Endodermal cell (in vitro differentiated cells): ENCODE measurements around the gene ARHGEF39. TPM values are rescaled to one million over a fixed set of nuclear protein-coding genes. Genes with fewer than 3 reads are reported as not detected.
"Not testable (repeated sequence)": the region's sequence is repeated elsewhere in the genome, so short reads cannot be mapped to it uniquely, and the experiment has no call there.

Experiments
- DNase-seq: peaks from one replicate; pipeline ENCODE4 v3.0.0-alpha.2; 2017
- H3K27ac ChIP-seq: 2 replicates; pipeline ENCODE4 v1.5.1; 2013; ENCODE audit warnings: mild to moderate bottlenecking, low read depth, low read length, moderate library complexity
- H3K27me3 ChIP-seq: 2 replicates; pipeline ENCODE4 v1.6.1; 2013; ENCODE audit warnings: mild to moderate bottlenecking, low read length, moderate library complexity; ENCODE audit not compliant: insufficient read depth, control insufficient read depth, poor library complexity, severe bottlenecking
- H3K36me3 ChIP-seq: 2 replicates; pipeline ENCODE4 v1.7.0; 2013; ENCODE audit warnings: mild to moderate bottlenecking, low read length, moderate library complexity; ENCODE audit not compliant: control insufficient read depth, insufficient read depth
- H3K4me1 ChIP-seq: one replicate; pipeline ENCODE4 v1.7.0; 2013; ENCODE audit warnings: low read length; ENCODE audit not compliant: control insufficient read depth, insufficient read depth
- H3K4me3 ChIP-seq: 2 replicates; pipeline ENCODE4 v1.5.1; 2013; ENCODE audit warnings: mild to moderate bottlenecking, low read length, moderate library complexity
- H3K9ac ChIP-seq: 2 replicates; pipeline ENCODE4 v1.6.1; 2013; ENCODE audit warnings: mild to moderate bottlenecking, low read length, moderate library complexity; ENCODE audit not compliant: poor library complexity, severe bottlenecking; ENCODE audit errors: extremely low read depth
- H3K9me3 ChIP-seq: 2 replicates; pipeline ENCODE4 v1.6.1; 2013; ENCODE audit warnings: mild to moderate bottlenecking, low read length, moderate library complexity; ENCODE audit not compliant: control insufficient read depth
- H3K27ac Mint-ChIP-seq: 2 replicates; pipeline ENCODE4 v1.8.0; 2020; ENCODE audit warnings: mixed read lengths
- H3K27me3 Mint-ChIP-seq: 2 replicates; pipeline ENCODE4 v1.8.0; 2021; ENCODE audit warnings: mild to moderate bottlenecking, mixed read lengths; ENCODE audit not compliant: insufficient read depth
- H3K36me3 Mint-ChIP-seq: 2 replicates; pipeline ENCODE4 v1.8.0; 2020; ENCODE audit warnings: low read depth, mixed read lengths
- H3K4me1 Mint-ChIP-seq: 2 replicates; pipeline ENCODE4 v1.8.0; 2020; ENCODE audit warnings: mixed read lengths
- H3K4me3 Mint-ChIP-seq: 2 replicates; pipeline ENCODE4 v1.8.0; 2020; ENCODE audit warnings: mild to moderate bottlenecking, moderate library complexity, mixed read lengths
- H3K9me3 Mint-ChIP-seq: 2 replicates; pipeline ENCODE4 v1.8.0; 2020; ENCODE audit warnings: mild to moderate bottlenecking, mixed read lengths
- CTCF ChIP-seq: fragments of 200-600 bp; sonication (generic); conservative IDR thresholded peaks from 2 replicates; pipeline ENCODE4 v1.5.0; 2021; ENCODE audit warnings: antibody characterized with exemption, mild to moderate bottlenecking
- WGBS, 2 experiments: methylation state at CpG; one replicate each; pipeline versions ENCODE4 v1.1.5 to v1.1.7; 2013; ENCODE audit warnings: missing lambda C conversion rate in 2 of 2, mixed read lengths in 1 of 2; ENCODE audit not compliant: insufficient coverage in 1 of 2, insufficient read length in 1 of 2; 5-methylcytosine and 5-hydroxymethylcytosine counted together
- total RNA-seq, 2 donors: library from RNA; stranded (reverse); fragmentation: NEBNext Ultra II Directional in 1 of 2; extraction: Animal tissue kit (Norgen Biotek cat#: 25700) in 1 of 2; gene quantifications; 2 replicates in 1 of 2; 3 replicates in 1 of 2; pipeline ENCODE4 v1.2.1, GENCODE V29; 2021

The ARHGEF39 gene
- total RNA-seq, 2 donors from 2014 or later: 22.1 to 36.4 TPM

GRCh38 chr9:35637427-35637955 is 27.5 kb downstream of the ARHGEF39 start:
- H3K9me3 ChIP-seq, H3K4me1 Mint-ChIP-seq: not testable (repeated sequence)
- peaks cover 20% of the 10 kb centered on the region for H3K9me3 Mint-ChIP-seq

DNA sequence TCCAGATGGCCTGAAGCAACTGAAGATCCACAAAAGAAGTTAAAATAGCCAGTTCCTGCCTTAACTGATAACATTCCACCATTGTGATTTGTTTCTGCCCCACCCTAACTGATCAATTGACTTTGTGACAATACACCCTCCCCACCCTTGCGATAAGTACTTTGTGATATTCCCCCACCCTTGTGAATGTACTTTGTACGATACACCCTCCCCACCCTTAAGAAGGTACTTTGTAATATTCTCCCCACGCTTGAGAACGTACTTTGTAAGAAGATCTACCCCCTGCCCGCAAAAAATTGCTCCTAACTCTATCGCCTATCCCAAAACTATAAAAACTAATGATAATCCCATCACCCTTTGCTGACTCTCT is 28.1 kb downstream of the ARHGEF39 start:
- peaks cover 11% of the 10 kb centered on the region for H3K36me3 Mint-ChIP-seq
- 95 to 96% methylated on average over 4 to 6 of the region's 6 CpGs for WGBS, 2 experiments

More at GRCh38 chr9:35637427-35637955, 27.5 kb downstream of the ARHGEF39 start:
- not testable (repeated sequence) for H3K27me3 ChIP-seq, H3K9ac ChIP-seq, H3K4me1 ChIP-seq, H3K27ac Mint-ChIP-seq, H3K36me3 ChIP-seq, H3K27me3 Mint-ChIP-seq, H3K27ac ChIP-seq, DNase-seq, H3K4me3 ChIP-seq, H3K4me3 Mint-ChIP-seq
- peaks cover 11% of the 10 kb centered on the region for H3K36me3 Mint-ChIP-seq
- whole genome bisulfite sequencing, 2 experiments: 93 to 98% methylated on average over 5 to 9 of the region's 9 CpGs

DNA sequence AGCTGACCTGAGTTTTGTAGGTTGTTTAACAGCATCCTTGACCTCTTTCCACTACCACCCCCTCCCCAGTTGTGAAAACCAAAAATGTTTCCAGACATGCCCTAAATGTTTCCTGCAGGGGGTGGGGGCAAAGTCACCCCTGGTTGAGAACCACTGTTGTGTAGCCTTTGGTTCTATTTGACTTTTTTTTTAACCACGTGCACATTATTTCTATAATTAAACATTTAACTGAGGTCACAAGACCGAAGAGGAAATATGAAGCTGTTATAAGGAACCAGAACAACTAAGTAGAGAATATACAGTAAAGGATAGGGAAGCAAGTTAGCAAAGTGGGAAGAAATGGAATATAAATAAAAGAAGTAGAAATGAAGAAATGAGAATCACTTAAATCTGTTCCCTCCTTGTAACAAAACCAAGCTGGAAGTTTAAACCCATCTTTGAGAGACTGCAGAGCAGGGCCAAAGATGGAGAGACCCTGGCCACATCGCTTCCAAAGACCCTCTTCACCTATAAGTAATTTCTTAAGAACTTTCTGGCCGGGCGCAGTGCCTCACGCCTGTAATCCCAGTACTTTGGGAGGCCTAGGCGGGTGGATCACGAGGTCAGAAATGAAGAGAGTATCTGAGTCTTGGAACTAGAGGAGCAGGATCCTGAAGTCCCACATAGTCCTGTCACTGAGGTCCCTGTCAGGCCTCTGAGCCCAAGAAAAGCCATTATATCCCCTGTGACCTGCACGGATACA is 28.7 kb downstream of the ARHGEF39 start:
- no peak overlapping the region for H3K27ac Mint-ChIP-seq
- H3K36me3 ChIP-seq: no peaks in the 10 kb centered on the region
- no peak overlapping the region for H3K4me3 Mint-ChIP-seq
- no peak overlapping the region for H3K9ac ChIP-seq
- H3K4me3 ChIP-seq: no peak overlapping the region
- DNase-seq: no peak
- 92 to 96% methylated on average over 6 to 9 of the region's 9 CpGs for WGBS, 2 experiments
- no peak for TF ChIP-seq CTCF
- H3K4me1 Mint-ChIP-seq: no peaks in the 10 kb centered on the region
- peaks cover 11% of the 10 kb centered on the region for H3K36me3 Mint-ChIP-seq
- no peaks in the 10 kb centered on the region for H3K27me3 ChIP-seq
- H3K27ac ChIP-seq: no peak overlapping the region
- H3K9me3 ChIP-seq: no peaks in the 10 kb centered on the region
- peaks cover 4% of the 10 kb centered on the region for H3K27me3 Mint-ChIP-seq
- no peaks in the 10 kb centered on the region for H3K4me1 ChIP-seq
- peaks cover 19% of the 10 kb centered on the region for H3K9me3 Mint-ChIP-seq

More for the DNA sequence above, 28.1 kb downstream of the ARHGEF39 start:
- H3K4me3 ChIP-seq, H3K9ac ChIP-seq, H3K27me3 ChIP-seq, H3K4me1 ChIP-seq, H3K4me1 Mint-ChIP-seq, DNase-seq, H3K27ac ChIP-seq, H3K27me3 Mint-ChIP-seq, H3K4me3 Mint-ChIP-seq, H3K9me3 ChIP-seq, H3K27ac Mint-ChIP-seq, H3K36me3 ChIP-seq: not testable (repeated sequence)
- H3K9me3 Mint-ChIP-seq: peaks cover 20% of the 10 kb centered on the region

DNA sequence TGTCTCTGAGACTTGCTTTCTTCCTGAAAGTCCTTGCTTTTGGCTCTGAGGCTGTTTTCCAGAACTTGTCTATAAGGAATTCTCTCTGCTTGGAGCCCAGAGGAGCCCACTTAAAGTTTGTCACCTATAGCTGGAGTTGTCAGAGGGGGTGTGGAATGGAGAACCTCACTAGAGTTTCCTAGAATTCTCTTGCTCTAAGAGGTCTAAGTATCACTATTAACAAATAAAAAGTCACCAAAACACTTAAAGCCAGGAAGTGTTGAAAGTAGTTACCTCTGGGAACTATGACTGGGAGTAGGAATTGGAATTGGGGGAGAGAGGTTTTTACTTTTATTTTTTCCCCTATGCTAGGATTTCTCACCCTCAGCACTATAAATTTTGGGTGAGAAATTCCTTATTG is 29.3 kb downstream of the ARHGEF39 start:
- H3K4me3 Mint-ChIP-seq: no peak overlapping the region
- H3K4me1 Mint-ChIP-seq: no peaks in the 10 kb centered on the region
- peaks cover 4% of the 10 kb centered on the region for H3K27me3 Mint-ChIP-seq
- Histone ChIP-seq H3K27me3 (no peaks in the 10 kb centered on the region), H3K36me3 (no peaks in the 10 kb centered on the region), H3K27ac (no peak overlapping the region), H3K4me3 (no peak overlapping the region), H3K9me3 (no peaks in the 10 kb centered on the region), H3K4me1 (no peaks in the 10 kb centered on the region), H3K9ac (no peak overlapping the region)
- H3K9me3 Mint-ChIP-seq: peaks cover 18% of the 10 kb centered on the region
- H3K27ac Mint-ChIP-seq: no peak overlapping the region
- DNase-seq: no peak
- no peak for TF ChIP-seq CTCF
- H3K36me3 Mint-ChIP-seq: peaks cover 7% of the 10 kb centered on the region
